RPMI7951 (cell line): ENCODE measurements around the gene NDUFS2. TPM values are rescaled to one million over a fixed set of nuclear protein-coding genes. Genes with fewer than 3 reads are reported as not detected.

Source experiments
- DNase-seq: peaks from one replicate; pipeline ENCODE4 v3.0.0-alpha.2; 2012; ENCODE audit warnings: low read depth
- total RNA-seq: library from RNA; depleted of rRNA; stranded (reverse); fragments of >200 nt; shearing (Covaris generic); gene quantifications from 2 replicates; pipeline ENCODE4 v1.2.3, GENCODE V29; 2014

Gene NDUFS2
- total RNA-seq, 1 experiment from 2014 or later = 109 TPM

DNA sequence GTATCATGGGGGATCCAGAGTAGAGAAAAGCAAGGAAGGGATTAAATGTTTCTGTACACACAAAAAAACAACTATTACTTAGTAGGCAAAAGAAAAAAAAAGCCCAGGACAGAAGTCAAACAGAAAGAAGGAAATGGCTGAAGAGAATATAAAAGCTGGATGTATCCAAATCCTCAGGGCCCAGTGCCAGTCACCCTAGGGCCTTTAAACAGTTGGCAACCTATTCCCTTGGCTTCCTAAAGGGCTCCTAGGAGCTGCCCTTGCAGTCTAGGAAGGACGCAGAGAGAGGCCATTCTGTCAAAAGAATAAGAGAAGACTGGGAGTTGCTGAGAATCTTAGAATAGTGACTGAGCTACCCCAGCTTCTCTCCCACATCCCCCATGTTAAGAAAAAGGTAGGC, 29.8 kb upstream of the NDUFS2 start:
- no peak for DNase-seq

GRCh38 chr1:161172776-161173376, 29.3 kb upstream of the NDUFS2 start:
- DNase-seq = no peak

- DNase-seq = no peak
Observed at GRCh38 chr1:161173711-161174110, 28.5 kb upstream of the NDUFS2 start.

DNA sequence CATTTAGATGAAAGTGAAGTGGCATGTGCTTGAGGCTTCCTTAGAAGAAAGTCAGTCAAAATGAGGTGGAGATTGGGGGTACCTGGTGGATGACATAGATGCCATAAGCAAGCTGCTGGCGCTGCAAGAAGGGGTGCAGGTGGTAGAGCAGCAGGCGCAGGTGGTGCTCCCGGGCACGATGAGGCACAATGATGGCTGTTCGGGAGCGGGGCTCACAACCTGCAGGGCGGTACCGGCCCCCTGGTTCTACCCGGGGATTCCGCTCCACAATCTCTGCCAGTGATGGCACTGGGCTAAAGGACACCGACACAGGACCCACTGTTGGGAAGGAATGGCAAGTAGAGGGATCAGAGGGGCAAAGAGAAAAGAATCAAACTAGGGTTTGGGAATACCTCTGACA, 27.3 kb upstream of the NDUFS2 start:
- no peak for DNase-seq

DNA sequence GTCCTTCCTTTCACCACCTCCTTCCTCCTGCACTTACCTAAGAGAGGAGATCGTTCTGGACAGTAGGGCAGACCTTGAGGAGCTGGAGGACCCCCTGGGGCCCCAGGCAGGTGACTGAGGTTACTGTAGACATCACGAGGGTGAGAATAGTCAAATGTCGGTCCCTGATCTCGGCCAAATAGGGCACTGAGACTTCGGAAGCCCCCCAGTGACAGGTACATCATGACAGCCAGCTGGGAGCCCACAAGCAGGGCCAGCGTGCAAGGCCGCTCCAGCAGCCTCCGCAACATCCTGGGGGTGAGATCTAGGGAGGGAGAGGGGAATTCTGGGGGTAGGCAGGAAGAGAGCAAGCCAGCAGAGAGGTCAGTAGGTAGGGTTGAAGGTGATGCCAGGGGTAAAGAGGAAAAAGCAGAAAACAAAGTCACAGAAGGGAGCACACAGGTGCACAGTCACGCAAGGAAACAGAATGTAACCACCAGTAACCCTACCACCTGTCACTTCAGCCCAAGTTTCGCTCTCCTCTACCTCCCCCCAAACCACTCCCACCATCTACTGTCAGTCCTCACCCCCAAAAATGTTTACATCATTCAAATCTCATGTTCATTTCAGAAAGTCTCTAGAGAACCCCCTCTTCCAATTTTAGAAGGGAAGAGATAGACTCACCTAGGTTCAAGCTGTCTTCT, 26.3 kb upstream of the NDUFS2 start:
- no peak for DNase-seq

- DNase-seq = no peak
Observed at GRCh38 chr1:161176468-161177111, 25.6 kb upstream of the NDUFS2 start.

- DNase-seq = peak; percentile 75
Observed at GRCh38 chr1:161177112-161177935, 24.8 kb upstream of the NDUFS2 start, which contains the start of gene B4GALT3. Gene B4GALT3 (minus strand): TSS chr1:161177507. CDS start chr1:161176060, 1,447 bp downstream.

DNA sequence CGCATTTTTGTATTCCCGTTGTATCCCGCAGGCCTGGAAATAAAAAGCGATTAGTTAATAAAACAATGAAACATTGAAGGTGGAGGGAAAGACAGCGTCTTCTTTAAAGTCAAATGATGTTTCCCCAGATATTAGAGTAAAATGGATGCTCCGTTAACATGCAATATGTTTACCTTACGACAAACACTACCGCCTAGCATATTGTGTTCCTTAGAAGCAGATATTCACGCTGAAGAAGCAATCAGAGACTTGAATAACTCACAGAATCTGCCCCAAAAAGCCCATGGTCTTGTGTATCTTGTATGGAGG, 24.3 kb upstream of the NDUFS2 start:
- DNase-seq = no peak

DNA sequence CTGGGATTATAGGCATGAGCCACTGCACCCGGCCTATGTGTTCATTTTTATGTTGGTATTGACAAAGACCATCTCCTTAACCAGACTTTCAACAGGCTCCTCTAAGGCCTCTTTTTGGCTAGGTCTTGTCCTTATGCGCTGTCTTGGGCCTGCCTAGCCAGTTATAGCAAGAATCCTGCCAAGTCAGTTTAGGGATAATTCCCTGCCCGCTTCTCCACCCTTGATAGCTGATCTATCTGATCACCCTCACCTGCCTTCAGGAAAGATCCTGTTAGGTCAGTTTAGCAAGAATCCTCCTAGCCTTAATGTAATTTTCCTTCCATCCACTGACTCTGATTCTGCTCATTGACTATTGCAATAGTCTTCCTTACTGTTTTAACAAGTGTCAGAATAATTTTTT, 22.5 kb upstream of the NDUFS2 start:
- DNase-seq = no peak

DNA sequence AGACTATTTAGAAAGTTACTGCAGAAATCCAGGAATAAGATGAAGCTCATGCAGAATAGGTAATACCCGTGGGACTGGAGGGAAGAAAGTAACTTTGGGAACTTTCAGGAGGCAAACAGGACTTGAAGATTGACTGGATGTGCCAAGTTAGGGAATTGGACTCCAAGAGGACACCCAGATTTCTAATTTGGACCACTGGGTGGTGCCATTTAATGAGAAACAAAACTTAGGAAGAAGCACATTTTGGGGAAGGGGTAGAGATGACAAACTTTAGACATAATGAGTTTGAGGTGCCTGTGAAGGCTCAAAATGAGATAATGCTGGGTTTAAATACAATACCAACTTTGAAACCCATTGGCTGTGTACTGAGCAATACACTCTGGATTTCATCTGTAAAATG, 21.5 kb upstream of the NDUFS2 start:
- peak; percentile 35 for DNase-seq

DNA sequence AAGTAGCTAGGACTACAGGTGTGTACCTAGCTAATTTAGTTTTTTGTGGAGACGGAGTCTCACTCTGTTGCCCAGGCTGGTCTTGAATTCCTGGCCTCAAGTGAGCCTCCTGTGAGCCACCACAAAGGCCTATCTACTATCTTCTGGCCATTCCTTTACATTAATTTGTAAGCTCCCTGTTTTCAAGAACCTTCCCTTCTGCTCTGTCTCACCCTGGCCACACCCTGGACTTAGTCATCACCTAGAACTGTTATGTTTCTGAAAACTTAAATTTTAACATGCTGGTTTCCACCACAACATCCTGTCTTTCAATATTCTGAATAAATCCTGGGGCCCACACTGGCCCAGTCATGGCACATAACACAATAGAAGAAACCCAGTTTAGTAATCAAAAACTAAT, 20.0 kb upstream of the NDUFS2 start:
- peak; percentile 49 for DNase-seq

- DNase-seq = peak; percentile 81
Observed at GRCh38 chr1:161185282-161185682, 16.9 kb upstream of the NDUFS2 start.

GRCh38 chr1:161185732-161186311, 16.3 kb upstream of the NDUFS2 start:
- DNase-seq = no peak

- DNase-seq = no peak
Observed at GRCh38 chr1:161187311-161187710, 14.9 kb upstream of the NDUFS2 start.

DNA sequence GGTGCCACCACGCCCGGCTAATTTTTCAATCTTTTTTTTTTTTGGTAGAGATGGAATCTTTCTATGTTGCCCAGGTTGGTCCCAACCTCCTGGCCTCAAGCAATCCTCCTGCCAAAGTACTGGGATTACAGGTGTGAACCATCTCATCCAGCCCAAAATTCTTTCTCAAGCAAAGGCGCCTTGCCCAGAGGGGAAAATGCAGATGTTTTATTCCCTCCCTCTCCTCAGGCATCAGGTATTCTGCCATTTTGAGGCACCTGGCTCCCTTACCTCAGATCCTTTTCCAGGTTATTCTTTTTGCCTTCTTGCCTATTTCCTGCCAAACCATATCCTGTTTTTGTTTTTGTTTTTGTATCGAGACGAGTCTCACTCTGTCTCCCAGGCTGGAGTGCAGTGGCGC, 13.8 kb upstream of the NDUFS2 start:
- no peak for DNase-seq

DNA sequence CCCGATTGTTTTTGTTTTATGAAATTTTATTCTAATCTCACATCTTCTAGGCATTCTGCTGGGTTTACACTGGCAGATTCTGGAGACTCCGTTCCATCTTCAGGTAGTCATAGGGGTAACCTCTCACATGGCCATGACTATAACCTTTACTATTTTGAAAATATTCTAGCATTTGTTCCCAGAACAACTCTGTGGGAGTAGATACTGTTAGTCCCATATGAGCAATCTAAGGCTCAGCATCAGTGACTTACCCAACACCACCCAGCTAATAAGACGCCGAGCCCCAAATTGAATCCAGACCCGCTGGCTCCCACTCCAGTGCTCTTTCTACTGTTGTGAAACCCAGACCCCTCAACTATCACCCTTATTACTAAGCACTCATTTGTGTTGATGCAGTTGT, 13.1 kb upstream of the NDUFS2 start:
- no peak for DNase-seq

GRCh38 chr1:161190962-161191521, 11.1 kb upstream of the NDUFS2 start:
- DNase-seq = no peak

GRCh38 chr1:161191971-161192370, 10.2 kb upstream of the NDUFS2 start:
- no peak for DNase-seq

DNA sequence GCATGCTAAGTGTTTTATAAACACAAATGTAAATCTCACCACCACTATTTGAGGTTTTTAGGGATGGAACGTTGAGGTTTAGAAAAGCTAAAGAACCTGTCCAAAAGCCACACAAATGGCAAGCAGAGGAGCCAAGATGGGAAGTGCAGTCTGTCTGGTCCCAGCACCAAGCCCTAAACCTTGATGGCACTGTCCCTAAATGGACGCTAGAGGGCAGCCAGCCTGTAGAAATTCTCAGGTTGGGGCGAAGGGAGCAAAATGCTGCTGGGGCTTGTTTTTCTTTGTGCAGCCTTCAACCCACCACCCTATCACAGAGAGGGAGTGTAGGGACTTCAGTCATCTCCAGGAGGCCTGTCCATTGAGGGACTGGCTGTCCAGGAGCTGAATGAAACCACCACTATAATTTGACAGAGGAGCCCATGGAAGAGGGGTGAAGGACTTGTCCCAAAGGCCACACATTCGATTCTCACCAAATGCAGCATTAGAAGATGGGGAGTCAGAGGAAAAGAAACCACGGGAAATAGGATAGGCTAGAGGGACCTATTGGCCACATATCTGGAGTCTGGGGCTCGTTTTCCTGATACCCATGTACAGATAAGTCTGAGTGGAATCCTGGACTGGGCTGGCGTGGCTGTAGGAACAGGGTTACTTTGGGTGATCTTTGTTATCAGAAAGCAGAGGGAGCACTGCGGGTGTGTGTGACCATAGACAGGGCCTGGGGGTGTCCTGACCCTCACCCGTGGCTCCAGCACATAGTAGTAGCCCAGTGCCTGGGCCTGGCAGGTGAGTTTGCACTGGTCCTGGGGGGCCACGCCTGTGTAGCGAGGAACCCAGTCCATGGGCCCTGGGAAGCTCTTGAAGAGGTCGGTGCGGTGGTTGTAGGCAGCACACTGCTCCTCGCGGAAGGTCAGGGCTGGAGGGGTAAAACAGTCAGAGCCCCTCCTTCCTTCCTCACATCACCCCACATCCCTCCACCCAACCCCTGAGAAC, 9.4 kb upstream of the NDUFS2 start:
- peak; percentile 63 for DNase-seq

GRCh38 chr1:161193561-161194235, 8.5 kb upstream of the NDUFS2 start:
- no peak for DNase-seq
